Measurements from ENCODE around the gene DBN1.
A peak's percentile ranks its signal among the peaks of the same experiment; 100 is the strongest.

Gene DBN1

GRCh38 chr5:177473443-177474001 is at the start of gene DBN1:
Gene DBN1, minus strand, starts transcription at chr5:177473634. Its CDS starts 113 bp downstream, at chr5:177473521.
- POLR2A ChIA-PET: interaction anchor here (0.7 kb wide), 1 partner anchor 161 kb away, joined by 6 read pairs; no protein-coding TSS in a partner anchor

GRCh38 chr5:177520916-177521513 is 47.6 kb upstream of the DBN1 start:
- DNase-seq (ENCODE audit: extremely low spot score): no peak
- ChIA-PET POLR2A (interaction anchor here (0.9 kb wide), 1 partner anchor 12 kb away, joined by 3 read pairs; no protein-coding TSS in a partner anchor), CTCF (interaction anchor here (0.9 to 1.3 kb wide), 5 partner anchors 10 to 21 kb away, joined by 3 to 7 read pairs (median 5); no protein-coding TSS in a partner anchor)
- no peak for TF ChIP-seq CTCF (IDR thresholded peaks at IDR 0.05; ENCODE audit: control extremely low read depth, extremely low read depth, low read depth, missing control alignments)

More at GRCh38 chr5:177473443-177474001, at the start of gene DBN1:
- CTCF ChIA-PET: interaction anchor here (0.7 to 10.9 kb wide), 6 partner anchors 18 to 84 kb away, joined by 3 to 123 read pairs (median 8); no protein-coding TSS in a partner anchor
- no peak for TF ChIP-seq CTCF (IDR thresholded peaks at IDR 0.05; ENCODE audit: control extremely low read depth, extremely low read depth, low read depth, missing control alignments)
- peak; percentile 87 for DNase-seq (ENCODE audit: extremely low spot score)

GRCh38 chr5:177520271-177520670 is 46.8 kb upstream of the DBN1 start:
- CTCF ChIA-PET: interaction anchor here (1.3 to 1.6 kb wide), 2 partner anchors 10 to 118 kb away, joined by 4 to 7 read pairs; no protein-coding TSS in a partner anchor
- no peak for TF ChIP-seq CTCF (IDR thresholded peaks at IDR 0.05; ENCODE audit: control extremely low read depth, extremely low read depth, low read depth, missing control alignments)
- DNase-seq (ENCODE audit: extremely low spot score): no peak
- POLR2A ChIA-PET: no interaction called here

- ChIA-PET POLR2A (interaction anchor here (0.5 kb wide), 1 partner anchor 74 kb away, joined by 4 read pairs; no protein-coding TSS in a partner anchor), CTCF (interaction anchor here (1.0 to 1.6 kb wide), 2 partner anchors 115 to 117 kb away, joined by 4 read pairs; no protein-coding TSS in a partner anchor)
- TF ChIP-seq CTCF (IDR thresholded peaks at IDR 0.05; ENCODE audit: control extremely low read depth, extremely low read depth, low read depth, missing control alignments): no peak
- no peak for DNase-seq (ENCODE audit: extremely low spot score)
These were observed 46.2 kb upstream of the DBN1 start for GRCh38 chr5:177519463-177520235.

GRCh38 chr5:177516601-177517568 is 43.5 kb upstream of the DBN1 start, which contains the start of gene DDX41:
Gene DDX41, minus strand, starts transcription at chr5:177516961. Its CDS starts 16 bp downstream, at chr5:177516945.
- ChIA-PET POLR2A (no interaction called here), CTCF (interaction anchor here (0.9 to 2.9 kb wide), 4 partner anchors 11 to 126 kb away, joined by 3 to 22 read pairs (median 4); no protein-coding TSS in a partner anchor)
- peak; percentile 99 for DNase-seq (ENCODE audit: extremely low spot score)
- no peak for TF ChIP-seq CTCF (IDR thresholded peaks at IDR 0.05; ENCODE audit: control extremely low read depth, extremely low read depth, low read depth, missing control alignments)

All from GM10248 (cell line).